HEK293 (cell line): ENCODE measurements around the gene MRPL45.
A peak's percentile ranks its signal among the peaks of the same experiment; 100 is the strongest.
"Not testable (repeated sequence)": the region's sequence is repeated elsewhere in the genome, so short reads cannot be mapped to it uniquely, and the experiment has no call there.

ENCODE experiments used
- CTCF ChIA-PET: fragments of 350-600 bp; formaldehyde crosslinking; extraction: SDS; loops from one replicate; lab custom pipeline; 2021; ENCODE audit warnings: antibody characterized with exemption; lab: Yijun Ruan, JAX
- POLR2A ChIA-PET: fragments of 300-600 bp; formaldehyde crosslinking; extraction: SDS; loops from one replicate; lab custom pipeline; 2020; ENCODE audit warnings: antibody characterized with exemption, inconsistent platforms; lab: Yijun Ruan, JAX
- H3K27ac ChIP-seq: fragments of 200-500 bp; sonication (Bioruptor generic); 2 replicates; pipeline ENCODE4 v1.5.1; 2014; ENCODE audit warnings: low read depth, low read length, control low read depth, inconsistent platforms; ENCODE audit errors: extremely low read depth
- H3K36me3 ChIP-seq, 2 experiments: fragments of 200-500 bp in 1 of 2; sonication (Bioruptor generic) in 1 of 2; 1 replicate in 1 of 2; 2 replicates in 1 of 2; pipeline ENCODE4 v1.5.1; 2014 to 2017; ENCODE audit warnings: inconsistent platforms in 2 of 2, low read length in 2 of 2; ENCODE audit not compliant: control insufficient read depth in 2 of 2, insufficient read depth in 1 of 2
- H3K4me1 ChIP-seq: fragments of 200-500 bp; sonication (Bioruptor generic); 2 replicates; pipeline ENCODE4 v1.5.1; 2014; ENCODE audit warnings: mild to moderate bottlenecking, low read length, inconsistent platforms; ENCODE audit not compliant: control insufficient read depth, insufficient read depth
- H3K4me3 ChIP-seq: 2 replicates; pipeline ENCODE4 v1.5.1; 2011; ENCODE audit warnings: low read depth, mild to moderate bottlenecking, control low read depth, low read length, moderate library complexity
- H3K9me3 ChIP-seq: fragments of 200-500 bp; sonication (Bioruptor generic); 2 replicates; pipeline ENCODE4 v1.5.1; 2014; ENCODE audit warnings: low read depth, low read length, inconsistent platforms; ENCODE audit not compliant: control insufficient read depth, insufficient read depth
- EGR2 ChIP-seq: fragments of 450-650 bp; formaldehyde crosslinking; IDR thresholded peaks from 2 replicates; pipeline ENCODE4 v1.5.1; 2016; ENCODE audit warnings: low read depth, missing biosample characterization, missing genetic modification characterization
- FEZF1 ChIP-seq: fragments of 450-650 bp; formaldehyde crosslinking; IDR thresholded peaks from 2 replicates; pipeline ENCODE4 v1.5.1; 2016; ENCODE audit warnings: missing biosample characterization, missing genetic modification characterization
- IKZF3 ChIP-seq: fragments of 450-650 bp; IDR thresholded peaks from 2 replicates; pipeline ENCODE4 v1.5.0; 2018; ENCODE audit warnings: missing biosample characterization, mild to moderate bottlenecking, missing genetic modification characterization, moderate library complexity
- KLF8 ChIP-seq: fragments of 450-650 bp; formaldehyde crosslinking; IDR thresholded peaks from 2 replicates; pipeline ENCODE4 v1.5.1; 2016; ENCODE audit warnings: missing biosample characterization, missing genetic modification characterization
- SCRT2 ChIP-seq: fragments of 450-650 bp; formaldehyde crosslinking; IDR thresholded peaks from 2 replicates; pipeline ENCODE4 v1.5.1; 2016; ENCODE audit warnings: missing biosample characterization, missing genetic modification characterization
- SP2 ChIP-seq: fragments of 450-650 bp; formaldehyde crosslinking; IDR thresholded peaks from 2 replicates; pipeline ENCODE4 v1.5.1; 2016; ENCODE audit warnings: missing biosample characterization, missing genetic modification characterization
- ZBTB17 ChIP-seq: fragments of 450-650 bp; formaldehyde crosslinking; IDR thresholded peaks from 2 replicates; pipeline ENCODE4 v1.5.1; 2016; ENCODE audit warnings: missing biosample characterization, missing genetic modification characterization
- ZBTB8A ChIP-seq: fragments of 450-650 bp; formaldehyde crosslinking; IDR thresholded peaks from 2 replicates; pipeline ENCODE4 v1.5.1; 2016; ENCODE audit warnings: missing biosample characterization, missing genetic modification characterization
- ZFHX2 ChIP-seq: fragments of 450-650 bp; formaldehyde crosslinking; conservative IDR thresholded peaks from 2 replicates; pipeline ENCODE4 v1.5.1; 2016; ENCODE audit warnings: missing biosample characterization, missing genetic modification characterization
- ZNF341 ChIP-seq: fragments of 450-650 bp; formaldehyde crosslinking; IDR thresholded peaks from 2 replicates; pipeline ENCODE4; 2016; ENCODE audit warnings: low read depth, missing biosample characterization, missing genetic modification characterization
- ZNF76 ChIP-seq: fragments of 450-650 bp; formaldehyde crosslinking; IDR thresholded peaks from 2 replicates; pipeline ENCODE4; 2016; ENCODE audit warnings: low read depth, missing biosample characterization, missing genetic modification characterization, borderline replicate concordance
- TF ChIP-seq, protein P1 (sequence below): fragments of 450-650 bp; formaldehyde crosslinking; IDR thresholded peaks from 2 replicates; pipeline ENCODE4 v1.5.1; 2016; ENCODE audit warnings: missing biosample characterization, missing genetic modification characterization
- TF ChIP-seq, protein P2 (sequence below): fragments of 450-650 bp; formaldehyde crosslinking; optimal IDR thresholded peaks from 2 replicates; pipeline ENCODE3; 2016; ENCODE audit warnings: missing biosample characterization, mild to moderate bottlenecking, missing genetic modification characterization
- TF ChIP-seq, protein P3 (sequence below): fragments of 450-650 bp; formaldehyde crosslinking; IDR thresholded peaks from 2 replicates; pipeline ENCODE4 v1.5.1; 2017; ENCODE audit warnings: missing biosample characterization, missing genetic modification characterization

Gene MRPL45

GRCh38 chr17:38296834-38297517 is at the start of gene MRPL45:
TSS of gene MRPL45 (plus strand) at chr17:38297168. CDS start at chr17:38297184, 16 bp downstream.
- H3K36me3 ChIP-seq, H3K9me3 ChIP-seq, CTCF ChIA-PET, H3K4me1 ChIP-seq: not testable (repeated sequence)
- POLR2A ChIA-PET, result interaction anchor here (1.0 to 1.2 kb wide), 2 partner anchors 41 to 55 kb away, joined by 3 to 6 read pairs; partner anchors contain the start of gene SOCS7
- TF ChIP-seq IKZF3 (tag by site-specific recombination) (peak; percentile 58; the same call in 1 of the 2 replicates), SCRT2 (tag by site-specific recombination) (peak; percentile 49; the same call in 1 of the 2 replicates), ZNF76 (tag by site-specific recombination) (peak; percentile 78), ZNF341 (tag by site-specific recombination) (peak; percentile 41), ZBTB17 (tag by site-specific recombination) (peak; percentile 47), KLF8 (tag by site-specific recombination) (0 out of 2 replicates have a peak, but pooled peaks have one; percentile 55), FEZF1 (tag by site-specific recombination) (peak; percentile 60)
- TF ChIP-seq, protein P1, sequence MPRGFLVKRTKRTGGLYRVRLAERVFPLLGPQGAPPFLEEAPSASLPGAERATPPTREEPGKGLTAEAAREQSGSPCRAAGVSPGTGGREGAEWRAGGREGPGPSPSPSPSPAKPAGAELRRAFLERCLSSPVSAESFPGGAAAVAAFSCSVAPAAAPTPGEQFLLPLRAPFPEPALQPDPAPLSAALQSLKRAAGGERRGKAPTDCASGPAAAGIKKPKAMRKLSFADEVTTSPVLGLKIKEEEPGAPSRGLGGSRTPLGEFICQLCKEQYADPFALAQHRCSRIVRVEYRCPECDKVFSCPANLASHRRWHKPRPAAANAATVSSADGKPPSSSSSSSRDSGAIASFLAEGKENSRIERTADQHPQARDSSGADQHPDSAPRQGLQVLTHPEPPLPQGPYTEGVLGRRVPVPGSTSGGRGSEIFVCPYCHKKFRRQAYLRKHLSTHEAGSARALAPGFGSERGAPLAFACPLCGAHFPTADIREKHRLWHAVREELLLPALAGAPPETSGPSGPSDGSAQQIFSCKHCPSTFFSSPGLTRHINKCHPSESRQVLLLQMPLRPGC (tag by site-specific recombination), result peak; percentile 92
- TF ChIP-seq, protein P2, sequence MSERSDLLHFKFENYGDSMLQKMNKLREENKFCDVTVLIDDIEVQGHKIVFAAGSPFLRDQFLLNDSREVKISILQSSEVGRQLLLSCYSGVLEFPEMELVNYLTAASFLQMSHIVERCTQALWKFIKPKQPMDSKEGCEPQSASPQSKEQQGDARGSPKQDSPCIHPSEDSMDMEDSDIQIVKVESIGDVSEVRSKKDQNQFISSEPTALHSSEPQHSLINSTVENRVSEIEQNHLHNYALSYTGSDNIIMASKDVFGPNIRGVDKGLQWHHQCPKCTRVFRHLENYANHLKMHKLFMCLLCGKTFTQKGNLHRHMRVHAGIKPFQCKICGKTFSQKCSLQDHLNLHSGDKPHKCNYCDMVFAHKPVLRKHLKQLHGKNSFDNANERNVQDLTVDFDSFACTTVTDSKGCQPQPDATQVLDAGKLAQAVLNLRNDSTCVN, result peak; percentile 99
- H3K27ac ChIP-seq, result peak within 1 kb of the TSS; percentile 4; the same call in 1 of the 2 replicates
- H3K4me3 ChIP-seq, result peak within 1 kb of the TSS; percentile 71

- H3K36me3 ChIP-seq, H3K9me3 ChIP-seq, H3K27ac ChIP-seq, H3K4me3 ChIP-seq, CTCF ChIA-PET, H3K4me1 ChIP-seq, POLR2A ChIA-PET: not testable (repeated sequence)
Measured at GRCh38 chr17:38253191-38253590, 43.8 kb upstream of the MRPL45 start.

- H3K36me3 ChIP-seq, H3K9me3 ChIP-seq, POLR2A ChIA-PET, CTCF ChIA-PET, H3K4me1 ChIP-seq, H3K27ac ChIP-seq, H3K4me3 ChIP-seq: not testable (repeated sequence)
Measured at GRCh38 chr17:38254357-38254756, 42.6 kb upstream of the MRPL45 start.

DNA sequence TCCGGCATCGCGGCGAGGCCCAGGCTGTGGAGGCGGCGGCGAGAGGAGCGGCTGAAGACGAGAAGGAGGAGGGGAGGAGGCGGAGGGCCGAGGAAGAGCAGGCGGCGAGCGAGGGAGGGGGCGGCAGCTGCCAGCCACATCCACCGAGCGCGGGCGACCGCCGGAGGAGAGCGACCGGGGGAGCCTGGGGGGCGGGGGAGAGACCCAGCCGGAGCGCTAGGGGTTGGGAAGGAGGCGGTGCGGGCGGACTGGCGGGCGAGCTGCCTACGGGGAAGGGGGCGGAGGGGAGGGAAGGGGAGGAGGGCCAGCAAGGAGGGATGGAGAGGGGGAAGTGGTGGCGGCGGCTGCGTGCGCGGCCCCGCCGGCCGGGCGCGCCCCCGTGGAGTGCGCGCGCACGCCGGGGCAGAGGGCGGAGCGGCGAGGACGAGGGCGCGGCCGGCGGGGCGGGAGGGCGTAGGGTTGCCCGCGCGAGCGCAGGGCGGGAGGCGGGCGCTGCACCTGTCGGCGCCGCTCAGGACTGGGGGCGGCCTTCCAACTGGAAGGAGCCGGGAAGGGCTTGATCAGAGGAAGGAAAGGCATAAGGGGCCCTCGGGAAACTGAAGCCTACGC is 39.9 kb upstream of the MRPL45 start:
- TF ChIP-seq ZFHX2 (tag by site-specific recombination), result peak; percentile 30; the same call in 1 of the 2 replicates
- TF ChIP-seq, protein P2, result peak; percentile 35
- TF ChIP-seq ZNF341 (tag by site-specific recombination), result peak; percentile 62
- TF ChIP-seq, protein P3, sequence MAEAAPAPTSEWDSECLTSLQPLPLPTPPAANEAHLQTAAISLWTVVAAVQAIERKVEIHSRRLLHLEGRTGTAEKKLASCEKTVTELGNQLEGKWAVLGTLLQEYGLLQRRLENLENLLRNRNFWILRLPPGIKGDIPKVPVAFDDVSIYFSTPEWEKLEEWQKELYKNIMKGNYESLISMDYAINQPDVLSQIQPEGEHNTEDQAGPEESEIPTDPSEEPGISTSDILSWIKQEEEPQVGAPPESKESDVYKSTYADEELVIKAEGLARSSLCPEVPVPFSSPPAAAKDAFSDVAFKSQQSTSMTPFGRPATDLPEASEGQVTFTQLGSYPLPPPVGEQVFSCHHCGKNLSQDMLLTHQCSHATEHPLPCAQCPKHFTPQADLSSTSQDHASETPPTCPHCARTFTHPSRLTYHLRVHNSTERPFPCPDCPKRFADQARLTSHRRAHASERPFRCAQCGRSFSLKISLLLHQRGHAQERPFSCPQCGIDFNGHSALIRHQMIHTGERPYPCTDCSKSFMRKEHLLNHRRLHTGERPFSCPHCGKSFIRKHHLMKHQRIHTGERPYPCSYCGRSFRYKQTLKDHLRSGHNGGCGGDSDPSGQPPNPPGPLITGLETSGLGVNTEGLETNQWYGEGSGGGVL (tag by site-specific recombination), result peak; percentile 60; the same call in 1 of the 2 replicates
- TF ChIP-seq SP2 (tag by site-specific recombination), result peak; percentile 25; the same call in 1 of the 2 replicates
- peak; percentile 42; the same call in 1 of the 2 replicates for TF ChIP-seq EGR2 (tag by site-specific recombination)
- peak; percentile 88 for TF ChIP-seq ZBTB8A (tag by site-specific recombination)
- H3K36me3 ChIP-seq, H3K9me3 ChIP-seq, H3K4me1 ChIP-seq, CTCF ChIA-PET: not testable (repeated sequence)
- H3K4me3 ChIP-seq, result peak overlapping the region; percentile 41
- H3K27ac ChIP-seq, result peak overlapping the region; percentile 41; the same call in 1 of the 2 replicates
- POLR2A ChIA-PET, result interaction anchor here (0.6 to 1.5 kb wide), 2 partner anchors 40 to 585 kb away, joined by 4 to 6 read pairs; partner anchors contain the start of gene MRPL45

DNA sequence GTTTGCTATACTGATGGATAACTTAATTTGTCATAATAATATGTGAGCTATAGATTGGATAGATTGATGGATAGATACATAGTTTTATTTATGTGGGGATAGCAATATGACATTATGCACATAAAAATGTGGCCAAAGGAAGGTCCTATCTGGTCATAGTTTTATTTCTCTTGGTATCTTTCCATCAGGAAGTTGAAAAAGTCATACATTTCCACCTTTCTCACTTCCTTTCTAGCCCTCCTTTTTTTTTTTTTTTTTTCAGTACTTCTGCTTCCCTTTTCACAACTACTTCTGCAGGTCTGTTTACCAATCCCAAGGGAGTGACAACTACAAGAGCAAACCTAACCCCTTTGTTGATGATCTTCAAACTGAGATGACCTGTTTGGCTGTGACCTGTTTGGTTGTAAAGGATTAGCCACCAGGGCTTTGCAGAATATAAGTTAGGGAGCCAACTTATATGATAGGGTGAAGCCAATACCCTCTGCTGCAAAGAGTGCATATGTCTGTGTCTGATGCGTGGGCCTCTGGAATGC is 30.9 kb upstream of the MRPL45 start:
- POLR2A ChIA-PET, H3K27ac ChIP-seq, H3K9me3 ChIP-seq, H3K36me3 ChIP-seq, H3K4me1 ChIP-seq, CTCF ChIA-PET, H3K4me3 ChIP-seq: not testable (repeated sequence)
